ENCODE results near the gene HOXA6.

Gene HOXA6

DNA sequence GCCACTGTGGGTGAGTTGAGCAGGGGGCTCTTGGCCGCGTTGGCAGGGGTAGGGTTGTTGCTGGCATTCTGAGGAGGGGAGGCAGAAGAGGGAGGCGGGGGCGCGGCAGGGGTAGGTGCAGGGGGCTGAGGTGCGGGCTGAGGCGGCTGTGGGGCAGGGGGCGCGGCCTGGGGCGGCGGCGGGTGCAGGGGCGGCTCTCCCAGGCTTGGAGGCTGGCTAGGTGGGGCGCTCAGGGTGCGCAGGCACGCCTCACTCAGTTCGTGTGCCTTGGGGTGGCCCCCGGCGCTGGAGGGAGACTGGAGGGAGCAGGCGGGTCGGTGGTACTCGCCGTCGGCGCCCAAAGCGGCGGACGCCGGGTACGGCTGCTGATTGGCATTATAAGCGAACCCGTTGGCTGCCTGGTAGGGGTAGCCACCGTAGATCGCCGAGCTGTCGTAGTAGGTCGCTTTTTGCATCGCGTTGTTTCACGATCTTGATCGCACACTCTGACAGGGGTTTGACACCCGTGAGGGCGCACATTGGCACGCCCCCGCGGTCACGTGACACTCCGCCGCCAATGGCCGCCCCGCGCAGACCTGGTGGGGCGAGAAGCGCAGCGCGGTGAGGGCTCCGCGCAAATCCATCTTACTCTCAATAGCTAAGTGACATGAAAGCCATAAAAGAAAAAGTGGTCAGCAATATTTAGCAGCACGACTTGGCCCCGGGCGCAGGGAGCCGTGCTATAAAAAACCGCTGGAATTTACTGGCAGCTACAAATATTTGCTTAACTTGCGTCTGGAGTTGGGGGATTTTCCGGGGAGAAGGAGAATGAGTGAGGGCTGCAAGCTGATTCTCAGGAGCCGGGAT, 37.2 kb downstream of the HOXA6 start:
- H3K27me3 ChIP-seq (ENCODE audit: control insufficient read depth in 1 of 2, insufficient read depth in 2 of 2, low read length in 2 of 2), result no peaks in the 10 kb centered on the region
- H3K36me3 ChIP-seq (ENCODE audit: insufficient read depth, low read length), result no peaks in the 10 kb centered on the region
- peak overlapping the region; percentile 67 for H3K27ac ChIP-seq (ENCODE audit: low read depth, low read length)
- H3K4me3 ChIP-seq (ENCODE audit: low read depth in 1 of 2, low read length in 2 of 2), result peak overlapping the region in 1 of 2 donors; percentile 44
- peaks cover 61% of the 10 kb centered on the region for H3K4me1 ChIP-seq (ENCODE audit: insufficient read depth, low read length)
- H3K9me3 ChIP-seq (ENCODE audit: low read length), result no peaks in the 10 kb centered on the region
- H3K9ac ChIP-seq (ENCODE audit: low read length), result no peak overlapping the region

DNA sequence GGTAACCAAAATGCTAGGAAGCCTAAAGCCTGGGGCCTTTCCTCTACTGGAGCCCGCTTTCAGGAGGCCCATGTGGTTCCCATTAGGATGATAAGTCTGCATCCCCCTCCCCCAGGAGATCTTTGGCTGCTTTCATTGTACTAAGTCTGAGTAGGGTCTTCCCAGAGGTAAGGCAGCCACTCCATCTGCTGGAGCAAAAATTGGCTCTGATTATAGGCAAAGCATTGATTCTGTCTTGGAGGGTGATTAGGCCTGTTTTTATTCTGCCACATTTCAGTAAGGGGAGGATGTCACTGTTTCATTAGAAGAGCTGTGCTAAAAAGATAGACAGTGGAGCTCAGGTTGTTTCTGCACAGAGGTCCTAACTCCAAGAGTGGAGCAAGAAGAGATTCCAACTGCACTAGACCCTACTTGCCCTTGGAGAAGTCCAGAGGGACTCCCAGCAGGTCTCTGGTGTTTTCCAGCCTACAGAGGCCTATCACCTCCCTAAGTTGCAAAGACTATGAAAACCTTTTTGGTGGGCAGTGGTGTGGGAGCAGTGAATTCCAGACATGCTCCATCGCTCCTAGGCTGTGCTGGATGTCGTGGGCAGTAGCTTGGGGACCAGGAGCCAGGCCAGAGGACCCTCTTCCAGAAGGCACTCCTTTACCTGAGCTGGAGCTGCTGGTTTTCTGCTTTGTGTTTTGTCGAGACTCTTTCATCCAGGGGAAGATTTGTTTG, 37.9 kb downstream of the HOXA6 start:
- no peaks in the 10 kb centered on the region for H3K27me3 ChIP-seq (ENCODE audit: control insufficient read depth in 1 of 2, insufficient read depth in 2 of 2, low read length in 2 of 2)
- no peaks in the 10 kb centered on the region for H3K36me3 ChIP-seq (ENCODE audit: insufficient read depth, low read length)
- peak overlapping the region; percentile 76 for H3K27ac ChIP-seq (ENCODE audit: low read depth, low read length)
- no peaks in the 10 kb centered on the region for H3K9me3 ChIP-seq (ENCODE audit: low read length)
- no peak overlapping the region for H3K4me3 ChIP-seq (ENCODE audit: low read depth in 1 of 2, low read length in 2 of 2)
- peaks cover 66% of the 10 kb centered on the region for H3K4me1 ChIP-seq (ENCODE audit: insufficient read depth, low read length)
- no peak overlapping the region for H3K9ac ChIP-seq (ENCODE audit: low read length)

DNA sequence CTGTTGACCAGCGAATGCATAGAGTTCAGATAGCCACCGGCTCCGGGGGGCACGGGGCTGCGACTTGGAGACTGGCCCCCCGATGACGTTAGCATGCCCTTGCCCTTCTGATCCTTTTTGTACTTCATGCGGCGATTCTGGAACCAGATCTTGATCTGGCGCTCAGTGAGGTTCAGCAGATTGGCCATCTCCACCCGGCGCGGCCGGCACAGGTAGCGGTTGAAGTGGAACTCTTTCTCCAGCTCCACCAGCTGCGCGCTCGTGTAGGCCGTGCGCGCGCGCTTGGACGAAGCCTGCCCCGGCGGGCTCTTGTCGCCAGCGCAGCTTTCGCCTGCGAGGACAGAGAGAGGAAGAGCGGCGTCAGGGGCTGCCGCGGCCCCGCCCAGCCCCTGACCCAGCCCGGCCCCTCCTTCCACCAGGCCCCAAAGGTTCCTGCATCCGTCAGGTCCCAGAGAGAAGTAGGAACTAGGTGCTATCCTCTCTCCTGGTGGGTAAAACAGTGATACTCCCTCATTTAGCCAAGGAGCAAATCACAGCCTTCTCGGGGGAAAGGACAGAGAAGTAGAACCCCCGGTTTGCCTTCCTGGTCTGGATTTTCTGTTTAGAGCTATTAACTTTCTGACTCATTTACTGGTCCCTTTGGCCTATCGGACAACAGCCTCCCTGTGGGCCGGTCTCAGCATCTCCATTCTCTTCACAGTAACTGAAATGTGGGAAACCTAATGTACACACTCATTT, 39.0 kb downstream of the HOXA6 start:
- no peaks in the 10 kb centered on the region for H3K9me3 ChIP-seq (ENCODE audit: low read length)
- peak overlapping the region; percentile 76 for H3K27ac ChIP-seq (ENCODE audit: low read depth, low read length)
- H3K9ac ChIP-seq (ENCODE audit: low read length), result no peak overlapping the region
- H3K4me3 ChIP-seq (ENCODE audit: low read depth in 1 of 2, low read length in 2 of 2), result peak overlapping the region; percentile 17 to 44
- H3K27me3 ChIP-seq (ENCODE audit: control insufficient read depth in 1 of 2, insufficient read depth in 2 of 2, low read length in 2 of 2), result no peaks in the 10 kb centered on the region
- H3K36me3 ChIP-seq (ENCODE audit: insufficient read depth, low read length), result no peaks in the 10 kb centered on the region
- peaks cover 70% of the 10 kb centered on the region for H3K4me1 ChIP-seq (ENCODE audit: insufficient read depth, low read length)

DNA sequence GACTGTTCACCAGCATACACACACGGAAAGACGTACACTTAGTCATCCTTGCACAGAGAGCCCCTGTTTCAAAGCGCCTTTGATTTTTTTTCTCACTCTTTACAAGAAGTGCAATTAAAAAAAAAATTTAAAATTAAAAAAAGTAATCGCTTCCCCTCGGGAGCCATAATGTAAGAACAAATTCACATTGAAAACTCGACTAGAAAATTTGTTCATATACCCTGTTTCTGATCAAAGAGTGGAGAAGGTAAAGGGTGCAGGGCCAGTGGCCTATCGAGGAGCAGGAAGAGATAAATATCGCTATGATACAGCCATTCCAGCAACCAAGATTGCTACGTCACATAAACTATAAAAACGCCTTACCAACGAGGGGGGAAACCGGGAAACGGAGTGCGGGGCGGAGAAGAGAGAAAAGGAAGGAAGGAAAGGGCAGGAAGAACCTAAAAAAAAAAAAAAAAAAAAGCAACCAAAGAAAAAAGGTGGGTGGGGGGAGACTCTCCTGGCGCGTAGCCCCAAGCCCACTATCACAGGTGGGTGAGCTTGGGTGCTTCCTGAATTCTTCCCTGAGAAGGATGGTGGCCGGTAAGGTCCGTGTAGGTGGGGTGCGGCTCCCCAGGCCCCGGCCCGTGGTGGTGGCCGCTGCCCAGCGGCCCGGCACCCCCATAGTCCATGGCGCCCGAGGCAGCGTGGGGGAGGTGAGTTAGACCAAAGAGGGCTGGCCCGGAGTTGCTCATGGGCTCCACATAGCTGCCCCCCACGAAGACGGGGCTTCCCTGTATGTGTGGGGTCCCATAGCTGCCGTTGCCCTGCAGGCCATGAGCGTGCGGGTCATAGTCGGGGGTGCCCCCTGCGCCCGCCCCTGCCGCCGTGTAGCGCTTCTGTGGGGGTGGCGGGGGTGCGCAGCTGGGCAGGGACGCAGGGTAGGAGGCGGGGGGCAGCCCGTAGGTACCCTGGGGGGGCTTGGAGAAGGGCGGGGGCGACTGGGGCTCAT, 39.9 kb downstream of the HOXA6 start:
- peak overlapping the region; percentile 76 for H3K27ac ChIP-seq (ENCODE audit: low read depth, low read length)
- peak overlapping the region in 1 of 2 donors; percentile 44 for H3K4me3 ChIP-seq (ENCODE audit: low read depth in 1 of 2, low read length in 2 of 2)
- H3K27me3 ChIP-seq (ENCODE audit: control insufficient read depth in 1 of 2, insufficient read depth in 2 of 2, low read length in 2 of 2), result no peaks in the 10 kb centered on the region
- H3K4me1 ChIP-seq (ENCODE audit: insufficient read depth, low read length), result peaks cover 65% of the 10 kb centered on the region
- no peaks in the 10 kb centered on the region for H3K36me3 ChIP-seq (ENCODE audit: insufficient read depth, low read length)
- no peaks in the 10 kb centered on the region for H3K9me3 ChIP-seq (ENCODE audit: low read length)
- H3K9ac ChIP-seq (ENCODE audit: low read length), result no peak overlapping the region

DNA sequence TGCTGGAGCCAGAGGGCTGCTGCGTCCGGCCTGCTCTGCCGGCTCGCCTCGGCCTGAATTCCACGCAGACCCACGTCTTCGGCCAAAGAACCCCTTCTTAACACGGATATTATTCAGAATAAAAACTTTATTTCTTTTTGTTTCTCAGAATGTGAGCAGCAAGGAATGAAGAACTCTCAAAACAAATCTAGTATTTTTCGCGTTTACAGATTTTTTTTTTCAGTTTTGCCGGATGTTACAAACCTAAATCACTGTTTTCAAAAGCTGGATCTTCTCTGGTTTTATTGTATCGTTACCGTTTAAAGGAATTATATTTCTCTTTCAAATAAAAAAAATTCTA, 40.7 kb downstream of the HOXA6 start:
- H3K27ac ChIP-seq (ENCODE audit: low read depth, low read length), result peak overlapping the region; percentile 81
- peaks cover 57% of the 10 kb centered on the region for H3K4me1 ChIP-seq (ENCODE audit: insufficient read depth, low read length)
- no peaks in the 10 kb centered on the region for H3K36me3 ChIP-seq (ENCODE audit: insufficient read depth, low read length)
- H3K27me3 ChIP-seq (ENCODE audit: control insufficient read depth in 1 of 2, insufficient read depth in 2 of 2, low read length in 2 of 2), result no peaks in the 10 kb centered on the region
- peak overlapping the region in 1 of 2 donors; percentile 45 for H3K4me3 ChIP-seq (ENCODE audit: low read depth in 1 of 2, low read length in 2 of 2)
- H3K9me3 ChIP-seq (ENCODE audit: low read length), result no peaks in the 10 kb centered on the region
- no peak overlapping the region for H3K9ac ChIP-seq (ENCODE audit: low read length)

DNA sequence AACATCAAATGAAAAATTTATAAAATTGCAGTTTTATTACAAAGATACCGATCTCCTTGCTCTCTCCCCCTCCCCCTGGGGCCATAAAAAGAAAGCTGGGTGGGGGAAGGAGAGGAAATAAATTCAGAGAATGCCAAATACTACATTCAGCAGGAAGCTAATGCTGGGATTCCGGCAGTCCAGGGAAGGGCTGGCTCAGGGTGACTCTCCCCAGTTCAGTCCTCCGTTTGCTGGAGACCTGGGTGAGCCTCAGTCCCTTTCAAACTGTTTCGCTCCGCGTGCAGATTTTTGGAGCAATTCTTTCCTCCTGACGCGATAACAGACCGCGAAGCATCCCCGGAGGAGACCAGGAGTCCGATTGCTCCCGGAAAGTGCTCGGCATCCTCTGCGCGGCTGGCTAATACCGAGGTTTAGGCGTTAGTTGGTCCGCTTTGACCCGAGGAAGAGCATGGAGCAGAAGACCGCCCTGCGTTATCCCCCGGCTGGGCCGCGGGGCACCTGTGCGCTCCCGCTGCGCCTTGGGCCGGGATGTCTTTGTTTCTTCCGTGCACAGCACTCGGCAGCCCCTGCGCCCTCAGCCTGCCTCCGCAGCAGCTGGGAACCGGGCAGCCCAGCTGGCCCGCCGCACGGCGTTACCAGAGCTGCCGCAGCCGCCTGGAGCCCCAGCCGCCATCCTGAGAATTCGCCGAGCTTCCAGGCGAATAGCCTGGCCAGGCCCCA, 41.2 kb downstream of the HOXA6 start:
- H3K27me3 ChIP-seq (ENCODE audit: control insufficient read depth in 1 of 2, insufficient read depth in 2 of 2, low read length in 2 of 2), result no peaks in the 10 kb centered on the region
- H3K9me3 ChIP-seq (ENCODE audit: low read length), result no peaks in the 10 kb centered on the region
- H3K36me3 ChIP-seq (ENCODE audit: insufficient read depth, low read length), result no peaks in the 10 kb centered on the region
- peak overlapping the region; percentile 54 for H3K9ac ChIP-seq (ENCODE audit: low read length)
- H3K4me1 ChIP-seq (ENCODE audit: insufficient read depth, low read length), result peaks cover 51% of the 10 kb centered on the region
- H3K27ac ChIP-seq (ENCODE audit: low read depth, low read length), result peak overlapping the region; percentile 81
- peak overlapping the region; percentile 25 to 45 for H3K4me3 ChIP-seq (ENCODE audit: low read depth in 1 of 2, low read length in 2 of 2)

DNA sequence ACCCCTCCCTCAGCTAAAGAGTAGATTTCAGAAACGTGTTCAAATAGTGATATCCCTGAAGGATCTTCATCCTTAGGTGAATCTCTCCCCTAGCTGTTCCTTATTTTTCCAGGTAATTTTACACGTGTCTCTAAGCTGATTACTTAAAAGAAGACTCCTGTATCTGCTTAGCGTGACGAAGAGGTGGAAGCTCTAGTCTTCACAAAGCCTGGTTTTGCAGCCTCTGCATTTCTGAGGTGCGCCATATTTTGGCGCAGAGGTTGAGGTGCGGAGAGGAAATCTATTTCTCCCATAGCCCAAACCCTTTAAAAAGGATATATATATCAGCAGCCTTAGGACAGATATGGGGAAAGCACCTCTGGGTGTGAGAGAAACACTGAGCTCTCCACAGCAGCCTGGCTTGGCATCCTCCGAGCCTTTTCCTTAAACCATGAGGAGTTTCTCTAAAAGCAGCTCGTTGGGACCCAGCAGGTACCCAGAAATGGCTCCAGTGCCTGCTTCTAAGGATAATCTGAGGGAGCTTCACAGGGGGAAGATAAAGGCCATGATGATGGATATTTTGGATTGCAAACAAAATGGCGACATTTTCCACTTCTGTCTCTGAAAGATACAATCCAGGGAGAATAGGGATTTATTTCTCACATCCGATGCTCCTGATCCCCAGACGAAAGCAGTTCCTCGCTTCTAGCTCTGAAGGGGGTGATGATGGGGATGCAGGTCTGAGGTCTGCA, 42.1 kb downstream of the HOXA6 start:
- Histone ChIP-seq H3K4me1 (ENCODE audit: insufficient read depth, low read length) (peaks cover 49% of the 10 kb centered on the region), H3K9ac (ENCODE audit: low read length) (peak overlapping the region; percentile 54), H3K9me3 (ENCODE audit: low read length) (no peaks in the 10 kb centered on the region), H3K27me3 (ENCODE audit: control insufficient read depth in 1 of 2, insufficient read depth in 2 of 2, low read length in 2 of 2) (no peaks in the 10 kb centered on the region), H3K4me3 (ENCODE audit: low read depth in 1 of 2, low read length in 2 of 2) (peak overlapping the region in 1 of 2 donors; percentile 45), H3K36me3 (ENCODE audit: insufficient read depth, low read length) (no peaks in the 10 kb centered on the region), H3K27ac (ENCODE audit: low read depth, low read length) (peak overlapping the region; percentile 81)

DNA sequence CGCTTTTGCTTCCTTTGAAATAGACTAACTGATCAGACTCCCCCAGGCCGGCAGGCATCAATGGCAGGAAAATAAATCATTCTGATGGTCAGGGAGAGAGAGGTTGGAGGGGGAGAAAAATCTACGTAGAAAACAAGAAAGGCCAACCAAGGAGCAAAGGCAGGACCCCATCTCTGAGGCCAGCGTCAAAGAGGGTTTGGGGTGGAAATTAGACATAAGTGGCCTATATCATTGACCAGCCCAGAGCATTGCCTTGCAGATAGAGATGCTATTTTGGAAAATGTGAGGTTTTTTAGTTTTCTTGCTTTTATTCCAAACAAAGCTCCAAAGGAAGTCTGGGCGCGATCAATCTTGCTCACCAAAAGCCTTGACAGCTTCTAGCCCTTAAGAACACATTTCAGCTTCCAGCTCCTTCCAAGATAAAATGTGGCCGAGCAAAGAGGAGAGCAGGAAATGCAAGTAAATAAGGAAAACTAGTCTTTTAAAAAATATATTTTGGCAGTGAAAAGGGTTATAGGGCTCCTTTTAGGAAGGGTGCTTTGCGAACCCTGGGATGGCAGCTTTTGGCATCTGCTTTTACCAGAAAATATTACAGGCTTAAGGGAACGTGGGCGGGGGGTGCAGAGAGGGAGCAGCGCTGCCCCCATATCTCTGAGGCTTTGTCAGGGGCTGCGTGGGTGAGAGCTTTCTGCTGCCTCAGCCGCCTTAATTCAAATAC, 43.1 kb downstream of the HOXA6 start:
- Histone ChIP-seq H3K27me3 (ENCODE audit: control insufficient read depth in 1 of 2, insufficient read depth in 2 of 2, low read length in 2 of 2) (no peaks in the 10 kb centered on the region), H3K27ac (ENCODE audit: low read depth, low read length) (peak overlapping the region; percentile 81), H3K9me3 (ENCODE audit: low read length) (no peaks in the 10 kb centered on the region), H3K9ac (ENCODE audit: low read length) (peak overlapping the region; percentile 42), H3K36me3 (ENCODE audit: insufficient read depth, low read length) (no peaks in the 10 kb centered on the region), H3K4me1 (ENCODE audit: insufficient read depth, low read length) (peaks cover 49% of the 10 kb centered on the region), H3K4me3 (ENCODE audit: low read depth in 1 of 2, low read length in 2 of 2) (peak overlapping the region in 1 of 2 donors; percentile 46)

DNA sequence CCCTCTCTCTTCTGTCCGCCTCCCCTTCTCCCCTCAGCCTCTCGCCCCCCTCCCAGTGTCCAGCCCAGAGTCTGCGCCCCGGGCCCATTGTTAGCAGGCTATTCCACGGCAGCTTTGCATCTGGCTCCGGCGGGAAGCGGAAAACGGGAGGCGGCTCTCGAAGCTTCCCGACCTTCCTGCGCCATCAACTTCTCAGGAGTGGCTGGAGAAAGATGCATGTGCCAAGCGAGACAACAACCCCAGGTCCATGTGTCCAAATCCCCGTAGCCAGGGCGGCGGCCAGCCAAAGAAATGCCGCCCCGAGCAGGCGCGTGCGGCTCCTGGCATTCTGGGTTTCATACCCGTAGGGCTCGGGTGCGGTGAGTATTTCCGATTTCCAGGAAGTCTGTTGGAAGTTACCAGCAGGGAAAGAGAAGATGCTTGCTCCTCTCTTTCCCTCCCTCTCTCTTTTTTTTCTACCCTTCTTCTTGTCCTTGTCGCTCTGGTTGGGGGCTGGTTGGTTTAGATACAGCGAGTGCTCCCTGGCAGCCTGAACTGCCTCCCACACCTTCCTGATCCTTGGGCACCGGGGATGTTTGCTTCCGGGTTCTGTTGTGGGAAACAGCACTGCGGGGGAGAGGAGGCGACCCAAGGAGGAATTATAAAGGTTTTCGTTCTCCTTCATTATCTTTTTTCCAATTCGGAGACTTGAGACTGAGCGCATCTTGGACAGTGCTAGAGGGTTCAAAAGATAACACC, 43.9 kb downstream of the HOXA6 start:
- Histone ChIP-seq H3K27ac (ENCODE audit: low read depth, low read length) (peak overlapping the region; percentile 81), H3K4me3 (ENCODE audit: low read depth in 1 of 2, low read length in 2 of 2) (peak overlapping the region; percentile 30 to 46), H3K27me3 (ENCODE audit: control insufficient read depth in 1 of 2, insufficient read depth in 2 of 2, low read length in 2 of 2) (no peaks in the 10 kb centered on the region), H3K9me3 (ENCODE audit: low read length) (no peaks in the 10 kb centered on the region), H3K9ac (ENCODE audit: low read length) (peak overlapping the region; percentile 42), H3K4me1 (ENCODE audit: insufficient read depth, low read length) (peaks cover 45% of the 10 kb centered on the region), H3K36me3 (ENCODE audit: insufficient read depth, low read length) (no peaks in the 10 kb centered on the region)
